HepG2 (cell line): Measurements from ENCODE around the gene KRTAP5-2.

ENCODE experiments used
- BCL6 ChIP-seq: IDR thresholded peaks from 2 replicates; pipeline ENCODE4 v1.6.1; 2016; ENCODE audit warnings: missing genetic modification reagents, missing compliant biosample characterization
- GATAD2A ChIP-seq: IDR thresholded peaks from 2 replicates; pipeline ENCODE4 v1.6.1; 2016
- GTF2F1 ChIP-seq: fragments of 150-350 bp; IDR thresholded peaks from 2 replicates; pipeline ENCODE4 v1.6.1; 2014; ENCODE audit warnings: low read length
- ZFP36 ChIP-seq: fragments of 150-350 bp; IDR thresholded peaks from 2 replicates; pipeline ENCODE4 v1.6.1; 2018; ENCODE audit warnings: borderline replicate concordance, low read length, low read depth; ENCODE audit not compliant: partially characterized antibody
- ZNF256 ChIP-seq: sonication (generic); formaldehyde crosslinking; conservative IDR thresholded peaks from 2 replicates; pipeline ENCODE4 v1.4.0; 2020; ENCODE audit warnings: missing genetic modification reagents
- ZNF264 ChIP-seq: sonication (generic); formaldehyde crosslinking; IDR thresholded peaks from 2 replicates; pipeline ENCODE4 v1.4.0; 2020; ENCODE audit warnings: missing genetic modification reagents
- ZNF558 ChIP-seq: sonication (generic); formaldehyde crosslinking; IDR thresholded peaks from 2 replicates; pipeline ENCODE4 v1.9.0; 2022; ENCODE audit warnings: mild to moderate bottlenecking, missing genetic modification reagents, borderline replicate concordance
- TF ChIP-seq, protein P1 (sequence below): IDR thresholded peaks from 2 replicates; pipeline ENCODE4 v1.6.1; 2016
- TF ChIP-seq, protein P2 (sequence below): sonication (generic); formaldehyde crosslinking; IDR thresholded peaks from 2 replicates; pipeline ENCODE4 v1.5.0; 2020; ENCODE audit warnings: mild to moderate bottlenecking, missing genetic modification reagents, moderate library complexity
- TF ChIP-seq, protein P3 (sequence below): sonication (generic); formaldehyde crosslinking; IDR thresholded peaks from 2 replicates; pipeline ENCODE4 v1.4.0; 2020; ENCODE audit warnings: missing genetic modification reagents

DNA sequence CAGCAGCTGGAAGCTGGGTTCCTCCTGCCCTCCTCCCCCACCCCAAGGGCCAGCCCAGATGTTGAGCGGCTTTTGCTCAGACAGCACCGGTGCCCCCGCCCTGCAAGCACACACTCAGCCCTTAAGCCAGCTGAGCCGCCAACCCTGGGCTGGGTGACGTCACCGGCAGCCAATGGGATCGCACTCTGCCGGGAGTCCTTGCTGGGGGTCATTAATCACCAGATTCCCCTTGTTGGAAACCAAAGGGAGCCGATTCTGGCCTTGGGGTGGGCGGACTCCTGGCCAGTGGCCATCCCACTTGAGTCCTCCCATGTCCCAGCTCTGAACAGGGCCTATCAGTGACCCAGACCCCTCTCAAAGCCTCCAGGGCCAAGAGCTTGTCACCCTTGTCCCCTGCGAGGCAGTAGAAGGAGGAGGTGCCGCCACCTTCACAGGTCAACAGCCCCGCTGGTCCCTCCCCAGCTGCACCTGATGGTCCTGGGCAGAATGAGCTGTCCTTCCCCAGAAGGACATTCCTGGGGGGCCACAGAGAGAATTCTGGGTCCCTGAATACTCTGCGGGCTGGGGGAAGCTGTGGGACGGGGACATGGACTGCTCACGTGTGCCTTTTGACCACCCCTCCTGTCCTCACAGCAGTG, 33.4 kb downstream of the KRTAP5-2 start:
- TF ChIP-seq ZNF558 (CRISPR knock-in tag), result no peak
- no peak for TF ChIP-seq ZFP36
- TF ChIP-seq, protein P1, sequence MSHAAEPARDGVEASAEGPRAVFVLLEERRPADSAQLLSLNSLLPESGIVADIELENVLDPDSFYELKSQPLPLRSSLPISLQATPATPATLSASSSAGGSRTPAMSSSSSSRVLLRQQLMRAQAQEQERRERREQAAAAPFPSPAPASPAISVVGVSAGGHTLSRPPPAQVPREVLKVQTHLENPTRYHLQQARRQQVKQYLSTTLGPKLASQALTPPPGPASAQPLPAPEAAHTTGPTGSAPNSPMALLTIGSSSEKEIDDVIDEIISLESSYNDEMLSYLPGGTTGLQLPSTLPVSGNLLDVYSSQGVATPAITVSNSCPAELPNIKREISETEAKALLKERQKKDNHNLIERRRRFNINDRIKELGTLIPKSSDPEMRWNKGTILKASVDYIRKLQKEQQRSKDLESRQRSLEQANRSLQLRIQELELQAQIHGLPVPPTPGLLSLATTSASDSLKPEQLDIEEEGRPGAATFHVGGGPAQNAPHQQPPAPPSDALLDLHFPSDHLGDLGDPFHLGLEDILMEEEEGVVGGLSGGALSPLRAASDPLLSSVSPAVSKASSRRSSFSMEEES (CRISPR knock-in tag), result no peak
- no peak for TF ChIP-seq ZNF256 (CRISPR knock-in tag)
- no peak for TF ChIP-seq BCL6
- TF ChIP-seq ZNF264 (CRISPR knock-in tag), result no peak
- TF ChIP-seq GATAD2A (CRISPR knock-in tag), result no peak
- TF ChIP-seq, protein P2, sequence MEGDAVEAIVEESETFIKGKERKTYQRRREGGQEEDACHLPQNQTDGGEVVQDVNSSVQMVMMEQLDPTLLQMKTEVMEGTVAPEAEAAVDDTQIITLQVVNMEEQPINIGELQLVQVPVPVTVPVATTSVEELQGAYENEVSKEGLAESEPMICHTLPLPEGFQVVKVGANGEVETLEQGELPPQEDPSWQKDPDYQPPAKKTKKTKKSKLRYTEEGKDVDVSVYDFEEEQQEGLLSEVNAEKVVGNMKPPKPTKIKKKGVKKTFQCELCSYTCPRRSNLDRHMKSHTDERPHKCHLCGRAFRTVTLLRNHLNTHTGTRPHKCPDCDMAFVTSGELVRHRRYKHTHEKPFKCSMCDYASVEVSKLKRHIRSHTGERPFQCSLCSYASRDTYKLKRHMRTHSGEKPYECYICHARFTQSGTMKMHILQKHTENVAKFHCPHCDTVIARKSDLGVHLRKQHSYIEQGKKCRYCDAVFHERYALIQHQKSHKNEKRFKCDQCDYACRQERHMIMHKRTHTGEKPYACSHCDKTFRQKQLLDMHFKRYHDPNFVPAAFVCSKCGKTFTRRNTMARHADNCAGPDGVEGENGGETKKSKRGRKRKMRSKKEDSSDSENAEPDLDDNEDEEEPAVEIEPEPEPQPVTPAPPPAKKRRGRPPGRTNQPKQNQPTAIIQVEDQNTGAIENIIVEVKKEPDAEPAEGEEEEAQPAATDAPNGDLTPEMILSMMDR, result no peak
- no peak for TF ChIP-seq GTF2F1
- TF ChIP-seq, protein P3, sequence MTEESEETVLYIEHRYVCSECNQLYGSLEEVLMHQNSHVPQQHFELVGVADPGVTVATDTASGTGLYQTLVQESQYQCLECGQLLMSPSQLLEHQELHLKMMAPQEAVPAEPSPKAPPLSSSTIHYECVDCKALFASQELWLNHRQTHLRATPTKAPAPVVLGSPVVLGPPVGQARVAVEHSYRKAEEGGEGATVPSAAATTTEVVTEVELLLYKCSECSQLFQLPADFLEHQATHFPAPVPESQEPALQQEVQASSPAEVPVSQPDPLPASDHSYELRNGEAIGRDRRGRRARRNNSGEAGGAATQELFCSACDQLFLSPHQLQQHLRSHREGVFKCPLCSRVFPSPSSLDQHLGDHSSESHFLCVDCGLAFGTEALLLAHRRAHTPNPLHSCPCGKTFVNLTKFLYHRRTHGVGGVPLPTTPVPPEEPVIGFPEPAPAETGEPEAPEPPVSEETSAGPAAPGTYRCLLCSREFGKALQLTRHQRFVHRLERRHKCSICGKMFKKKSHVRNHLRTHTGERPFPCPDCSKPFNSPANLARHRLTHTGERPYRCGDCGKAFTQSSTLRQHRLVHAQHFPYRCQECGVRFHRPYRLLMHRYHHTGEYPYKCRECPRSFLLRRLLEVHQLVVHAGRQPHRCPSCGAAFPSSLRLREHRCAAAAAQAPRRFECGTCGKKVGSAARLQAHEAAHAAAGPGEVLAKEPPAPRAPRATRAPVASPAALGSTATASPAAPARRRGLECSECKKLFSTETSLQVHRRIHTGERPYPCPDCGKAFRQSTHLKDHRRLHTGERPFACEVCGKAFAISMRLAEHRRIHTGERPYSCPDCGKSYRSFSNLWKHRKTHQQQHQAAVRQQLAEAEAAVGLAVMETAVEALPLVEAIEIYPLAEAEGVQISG (CRISPR knock-in tag), result no peak
